HPDE6-E6E7 (cell line): ENCODE results near the gene CYTH4.
A peak's percentile ranks its signal among the peaks of the same experiment; 100 is the strongest.
"Not testable (repeated sequence)": the region's sequence is repeated elsewhere in the genome, so short reads cannot be mapped to it uniquely, and the experiment has no call there.

Experiments
- DNase-seq: peaks from one replicate; pipeline ENCODE4 v3.0.0; 2011; ENCODE audit warnings: missing footprints; ENCODE audit errors: extremely low spot score

Gene CYTH4

DNA sequence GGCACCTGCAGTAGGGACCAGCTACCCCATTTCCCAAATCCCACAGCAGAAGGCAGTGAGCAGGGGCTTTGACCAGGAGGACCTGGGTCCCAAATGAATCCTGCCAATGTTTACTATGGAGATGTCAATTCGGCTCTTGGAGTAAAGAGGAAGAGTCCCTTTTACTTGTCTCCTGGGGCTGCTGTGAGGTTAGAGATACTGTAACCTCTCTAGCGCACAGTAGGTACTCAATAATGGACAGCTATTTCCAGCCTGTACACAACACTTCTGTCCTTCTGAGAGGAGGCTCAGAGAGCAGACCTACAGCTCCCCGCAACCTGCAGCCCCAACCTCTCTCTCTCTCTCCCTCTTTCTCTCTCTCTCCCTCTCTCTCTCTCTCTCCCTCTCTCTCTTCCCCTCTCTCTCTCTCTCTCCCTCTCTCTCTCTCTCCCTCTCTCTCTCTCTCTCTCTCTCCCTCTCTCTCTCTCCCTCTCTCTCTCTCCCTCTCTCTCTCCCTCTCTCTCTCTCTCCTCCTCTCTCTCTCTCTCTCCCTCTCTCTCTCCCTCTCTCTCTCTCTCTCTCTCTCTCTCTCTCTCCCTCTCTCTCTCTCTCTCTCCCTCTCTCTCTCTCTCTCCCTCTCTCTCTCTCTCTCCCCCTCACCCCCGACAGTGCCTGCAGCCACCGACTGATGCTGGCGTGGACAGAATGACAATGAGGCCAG lies 46.4 kb downstream of the CYTH4 start:
- DNase-seq = not testable (repeated sequence)

DNA sequence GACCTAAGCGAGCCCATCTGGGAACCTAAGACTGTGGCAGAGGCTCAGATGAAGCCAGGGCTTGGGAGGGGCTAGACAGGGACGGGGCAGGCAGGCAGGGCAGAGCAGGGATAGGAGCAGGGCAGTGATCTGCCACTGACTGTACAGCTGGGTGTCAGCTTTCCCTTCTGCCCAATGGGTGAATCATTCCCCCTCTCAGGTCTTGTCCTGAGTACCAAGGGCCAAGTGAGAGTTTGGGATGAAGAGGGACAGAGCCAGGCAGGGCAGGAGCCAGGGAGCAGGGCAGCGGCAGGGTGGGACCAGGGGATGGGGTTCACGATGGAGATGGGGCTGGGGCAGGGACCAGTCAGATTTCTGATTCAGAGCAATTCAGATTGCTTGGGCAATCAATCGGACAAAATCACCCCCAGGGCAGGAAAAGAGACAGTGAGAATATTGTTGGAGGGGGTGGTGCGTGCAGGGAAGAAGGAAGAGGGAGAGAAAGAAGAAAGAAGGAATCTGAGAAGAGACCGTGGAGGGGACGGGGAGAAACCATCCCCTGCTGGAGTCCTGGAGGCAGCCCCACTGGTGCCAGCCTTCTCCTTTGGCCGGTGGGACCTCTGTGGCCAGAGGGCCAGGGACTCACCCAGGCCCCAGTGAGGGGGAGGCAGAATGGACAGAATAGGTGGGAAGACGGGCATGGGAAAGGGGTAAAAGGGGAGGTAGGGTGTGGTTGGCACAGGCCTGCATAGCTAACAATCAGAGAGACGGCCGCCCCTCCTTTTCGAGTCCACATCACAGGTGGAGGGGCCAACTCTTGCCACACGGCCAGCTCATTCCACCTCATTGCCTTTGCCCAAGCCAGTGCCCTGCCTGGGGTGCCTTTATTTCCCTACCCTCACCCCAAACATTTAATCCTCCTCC lies 47.2 kb downstream of the CYTH4 start:
- peak; percentile 42 for DNase-seq

GRCh38 chr22:37330200-37331033 lies 48.1 kb downstream of the CYTH4 start:
- peak; percentile 84 for DNase-seq

- peak; percentile 60 for DNase-seq
Observed at GRCh38 chr22:37331034-37331428, 48.7 kb downstream of the CYTH4 start.

- DNase-seq = no peak
Observed at GRCh38 chr22:37331856-37332536, 49.7 kb downstream of the CYTH4 start.

- no peak for DNase-seq
Observed at GRCh38 chr22:37333724-37334460, 51.6 kb downstream of the CYTH4 start.

- DNase-seq = no peak
Observed at GRCh38 chr22:37334461-37334858, 52.2 kb downstream of the CYTH4 start.

- no peak for DNase-seq
Observed at GRCh38 chr22:37334859-37335805, 52.8 kb downstream of the CYTH4 start.

- DNase-seq = no peak
Observed at GRCh38 chr22:37335806-37336199, 53.5 kb downstream of the CYTH4 start.

GRCh38 chr22:37336579-37336978 lies 54.3 kb downstream of the CYTH4 start:
- no peak for DNase-seq

GRCh38 chr22:37337204-37337943 lies 55.1 kb downstream of the CYTH4 start:
- DNase-seq = peak; percentile 33

- no peak for DNase-seq
Observed at GRCh38 chr22:37338539-37339246, 56.4 kb downstream of the CYTH4 start.

- DNase-seq = no peak
Observed at GRCh38 chr22:37340331-37341262, 58.3 kb downstream of the CYTH4 start.

GRCh38 chr22:37342065-37342464 lies 59.8 kb downstream of the CYTH4 start:
- DNase-seq = no peak

GRCh38 chr22:37343348-37343747 lies 61.0 kb downstream of the CYTH4 start:
- DNase-seq = no peak

GRCh38 chr22:37343863-37344734 lies 61.8 kb downstream of the CYTH4 start:
- DNase-seq = no peak
